ENCODE results near the gene TMEM163. TPM values are rescaled to one million over a fixed set of nuclear protein-coding genes. Genes with fewer than 3 reads are reported as not detected.
A peak's percentile ranks its signal among the peaks of the same experiment; 100 is the strongest.

TMEM163 gene
- total RNA-seq, 1 donor from 2014 or later, result 0.95 TPM

- H3K27me3 Mint-ChIP-seq (ENCODE audit: insufficient read depth, low read depth), result no peaks in the 10 kb centered on the region
- no peaks in the 10 kb centered on the region for H3K4me1 Mint-ChIP-seq
- H3K4me1 ChIP-seq, result peaks cover 3% of the 10 kb centered on the region
- no peaks in the 10 kb centered on the region for H3K9me3 Mint-ChIP-seq
- no peak overlapping the region for H3K4me3 Mint-ChIP-seq
- TF ChIP-seq CTCF (IDR thresholded peaks at IDR 0.05) (no peak), EZH2 (IDR thresholded peaks at IDR 0.05) (no peak), EZH2phosphoT487 (IDR thresholded peaks at IDR 0.05) (no peak)
- H3K4me2 ChIP-seq, result no peak overlapping the region
- no peaks in the 10 kb centered on the region for H3K79me2 ChIP-seq (ENCODE audit: low read depth)
- no peaks in the 10 kb centered on the region for H3K36me3 ChIP-seq
- H3K4me3 ChIP-seq, result no peak overlapping the region
- H2AFZ ChIP-seq (replicated peaks), result no peak overlapping the region
- H3K36me3 Mint-ChIP-seq, result no peaks in the 10 kb centered on the region
- no peaks in the 10 kb centered on the region for H4K20me1 ChIP-seq (ENCODE audit: low read depth)
- no peaks in the 10 kb centered on the region for H3K9me3 ChIP-seq (ENCODE audit: low read depth)
- no peaks in the 10 kb centered on the region for H3F3A ChIP-seq (ENCODE audit: low read depth)
- H3K27ac ChIP-seq, result no peak overlapping the region
- H3K27me3 ChIP-seq, result no peaks in the 10 kb centered on the region
- no peak overlapping the region for H3K27ac Mint-ChIP-seq
- DNase-seq (ENCODE audit: low spot score), result no peak
- H3K9ac ChIP-seq, result no peak overlapping the region
Observed at GRCh38 chr2:134513465-134513804, 205.4 kb downstream of the TMEM163 start.

- H3K9me3 ChIP-seq (ENCODE audit: low read depth), result no peaks in the 10 kb centered on the region
- no peak for DNase-seq (ENCODE audit: low spot score)
- no peak overlapping the region for H2AFZ ChIP-seq (replicated peaks)
- H3K36me3 Mint-ChIP-seq, result no peaks in the 10 kb centered on the region
- H3K4me2 ChIP-seq, result no peak overlapping the region
- no peaks in the 10 kb centered on the region for H3F3A ChIP-seq (ENCODE audit: low read depth)
- H3K27ac ChIP-seq, result no peak overlapping the region
- H3K9ac ChIP-seq, result no peak overlapping the region
- H3K79me2 ChIP-seq (ENCODE audit: low read depth), result no peaks in the 10 kb centered on the region
- peaks cover 8% of the 10 kb centered on the region for H3K4me1 ChIP-seq
- no peaks in the 10 kb centered on the region for H3K27me3 Mint-ChIP-seq (ENCODE audit: insufficient read depth, low read depth)
- H3K4me3 ChIP-seq, result no peak overlapping the region
- H3K27me3 ChIP-seq, result no peaks in the 10 kb centered on the region
- no peaks in the 10 kb centered on the region for H4K20me1 ChIP-seq (ENCODE audit: low read depth)
- no peaks in the 10 kb centered on the region for H3K36me3 ChIP-seq
- H3K9me3 Mint-ChIP-seq, result no peaks in the 10 kb centered on the region
- no peaks in the 10 kb centered on the region for H3K4me1 Mint-ChIP-seq
- no peak overlapping the region for H3K4me3 Mint-ChIP-seq
- TF ChIP-seq CTCF (IDR thresholded peaks at IDR 0.05) (no peak), EZH2 (IDR thresholded peaks at IDR 0.05) (no peak), EZH2phosphoT487 (IDR thresholded peaks at IDR 0.05) (no peak)
- H3K27ac Mint-ChIP-seq, result no peak overlapping the region
Observed at GRCh38 chr2:134512734-134513464, 205.9 kb downstream of the TMEM163 start.

GRCh38 chr2:134508391-134508790, 210.4 kb downstream of the TMEM163 start:
- H3K36me3 ChIP-seq, result no peaks in the 10 kb centered on the region
- H2AFZ ChIP-seq (replicated peaks), result peak overlapping the region; percentile 77
- H3K4me3 ChIP-seq, result no peak overlapping the region
- peak overlapping the region; percentile 29 for H3K4me2 ChIP-seq
- TF ChIP-seq CTCF (IDR thresholded peaks at IDR 0.05), result no peak
- TF ChIP-seq EZH2 (IDR thresholded peaks at IDR 0.05), result no peak
- no peak for TF ChIP-seq EZH2phosphoT487 (IDR thresholded peaks at IDR 0.05)
- H3K4me1 ChIP-seq, result peaks cover 8% of the 10 kb centered on the region
- no peaks in the 10 kb centered on the region for H3K9me3 Mint-ChIP-seq
- H3K36me3 Mint-ChIP-seq, result no peaks in the 10 kb centered on the region
- no peak overlapping the region for H3K4me3 Mint-ChIP-seq
- no peaks in the 10 kb centered on the region for H3K4me1 Mint-ChIP-seq
- H3K27ac ChIP-seq, result no peak overlapping the region
- no peaks in the 10 kb centered on the region for H3K79me2 ChIP-seq (ENCODE audit: low read depth)
- H3K27ac Mint-ChIP-seq, result no peak overlapping the region
- no peaks in the 10 kb centered on the region for H3K9me3 ChIP-seq (ENCODE audit: low read depth)
- H3K27me3 Mint-ChIP-seq (ENCODE audit: insufficient read depth, low read depth), result peaks cover 3% of the 10 kb centered on the region
- H3K27me3 ChIP-seq, result no peaks in the 10 kb centered on the region
- no peaks in the 10 kb centered on the region for H3F3A ChIP-seq (ENCODE audit: low read depth)
- no peak overlapping the region for H3K9ac ChIP-seq
- DNase-seq (ENCODE audit: low spot score), result peak; percentile 23
- H4K20me1 ChIP-seq (ENCODE audit: low read depth), result no peaks in the 10 kb centered on the region

Measured in neural progenitor cell (in vitro differentiated cells).